ENCODE data around the gene ATG14.
"Not testable (repeated sequence)": the region's sequence is repeated elsewhere in the genome, so short reads cannot be mapped to it uniquely, and the experiment has no call there.

ATG14 gene

GRCh38 chr14:55386037-55386808, 25.4 kb downstream of the ATG14 start:
- DNase-seq (ENCODE audit: low read depth), result no peak

DNA sequence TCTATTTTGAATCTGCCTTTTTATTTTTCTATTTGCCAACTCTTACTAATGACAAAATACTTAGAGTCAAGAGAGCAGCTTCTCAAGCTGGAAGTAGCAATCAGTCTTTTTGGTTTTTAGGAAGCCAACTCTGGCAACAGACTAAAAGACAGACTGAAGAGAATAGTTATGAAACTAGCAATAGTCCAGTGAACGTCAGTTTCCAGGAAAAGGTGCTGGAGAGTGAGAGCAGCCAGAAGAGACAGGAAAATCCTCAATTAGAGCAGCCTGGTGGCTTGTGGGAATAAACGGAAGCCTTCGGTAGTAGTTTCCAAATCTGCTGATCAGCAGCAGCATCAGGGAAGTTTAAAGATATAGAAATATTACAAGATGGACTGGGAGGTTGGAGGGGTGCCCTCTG, 27.1 kb downstream of the ATG14 start:
- DNase-seq (ENCODE audit: low read depth), result no peak

- DNase-seq (ENCODE audit: low read depth), result no peak
Measured at GRCh38 chr14:55383541-55384140, 28.0 kb downstream of the ATG14 start.

GRCh38 chr14:55383056-55383466, 28.6 kb downstream of the ATG14 start:
- DNase-seq (ENCODE audit: low read depth), result not testable (repeated sequence)

DNA sequence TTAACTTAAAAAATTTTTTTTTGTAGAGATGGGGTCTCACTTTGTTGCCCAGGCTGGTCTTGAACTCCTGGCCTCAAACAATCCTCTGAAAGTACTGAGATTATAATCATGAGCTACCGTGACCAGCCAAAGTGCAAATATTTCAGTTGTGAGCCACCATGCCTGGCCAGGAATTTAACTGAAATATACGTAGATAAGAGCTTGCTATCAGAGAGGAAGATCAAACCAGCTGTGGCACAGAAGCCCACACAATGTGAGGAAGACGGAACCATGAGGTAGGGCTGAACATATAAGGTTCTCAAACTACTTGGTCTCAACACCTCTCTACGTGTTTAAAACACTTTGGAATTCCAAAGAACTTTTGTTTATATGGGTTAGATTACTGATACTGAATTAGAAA, 29.1 kb downstream of the ATG14 start:
- no peak for DNase-seq (ENCODE audit: low read depth)

GRCh38 chr14:55381561-55381960, 30.1 kb downstream of the ATG14 start:
- no peak for DNase-seq (ENCODE audit: low read depth)

DNA sequence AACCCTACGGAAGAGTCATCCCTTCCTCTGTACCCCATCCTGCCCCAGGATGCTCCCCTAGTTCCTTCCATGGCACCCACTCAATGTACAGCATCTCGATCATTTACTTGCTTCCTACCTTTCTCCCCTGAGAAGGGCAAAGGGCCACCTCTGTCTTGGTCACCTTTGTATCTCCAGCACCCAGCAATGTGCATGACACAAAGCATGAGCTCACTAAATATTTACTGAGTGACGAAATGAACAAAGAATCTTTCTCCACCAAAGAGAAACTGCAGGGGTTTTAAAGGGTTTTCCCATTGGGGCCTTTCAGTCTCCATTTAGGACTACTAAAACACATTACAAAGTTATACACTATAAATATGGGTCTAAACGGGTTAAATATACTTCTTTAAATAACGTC, 30.6 kb downstream of the ATG14 start:
- DNase-seq (ENCODE audit: low read depth), result no peak

DNA sequence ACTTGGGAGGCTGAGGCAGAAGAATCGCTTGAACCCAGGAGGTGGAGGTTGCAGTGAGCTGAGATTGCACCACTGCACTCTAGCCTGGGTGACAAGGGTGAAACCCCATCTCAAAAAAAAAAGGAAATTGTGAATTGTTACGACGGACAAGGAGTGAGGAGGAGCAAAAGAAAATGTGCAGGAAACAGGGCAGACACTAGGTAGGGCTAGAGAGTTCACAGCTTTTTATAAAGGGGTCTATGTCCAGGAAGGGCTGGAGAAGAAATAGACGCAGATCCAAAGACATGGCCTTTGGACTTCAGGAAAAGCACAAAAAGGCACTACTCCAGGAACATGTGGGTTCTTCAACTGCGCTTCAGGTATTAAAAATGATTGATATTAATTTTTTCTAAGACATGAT, 34.4 kb downstream of the ATG14 start:
- DNase-seq (ENCODE audit: low read depth), result no peak

GRCh38 chr14:55374771-55375170, 36.9 kb downstream of the ATG14 start:
- DNase-seq (ENCODE audit: low read depth), result no peak

DNA sequence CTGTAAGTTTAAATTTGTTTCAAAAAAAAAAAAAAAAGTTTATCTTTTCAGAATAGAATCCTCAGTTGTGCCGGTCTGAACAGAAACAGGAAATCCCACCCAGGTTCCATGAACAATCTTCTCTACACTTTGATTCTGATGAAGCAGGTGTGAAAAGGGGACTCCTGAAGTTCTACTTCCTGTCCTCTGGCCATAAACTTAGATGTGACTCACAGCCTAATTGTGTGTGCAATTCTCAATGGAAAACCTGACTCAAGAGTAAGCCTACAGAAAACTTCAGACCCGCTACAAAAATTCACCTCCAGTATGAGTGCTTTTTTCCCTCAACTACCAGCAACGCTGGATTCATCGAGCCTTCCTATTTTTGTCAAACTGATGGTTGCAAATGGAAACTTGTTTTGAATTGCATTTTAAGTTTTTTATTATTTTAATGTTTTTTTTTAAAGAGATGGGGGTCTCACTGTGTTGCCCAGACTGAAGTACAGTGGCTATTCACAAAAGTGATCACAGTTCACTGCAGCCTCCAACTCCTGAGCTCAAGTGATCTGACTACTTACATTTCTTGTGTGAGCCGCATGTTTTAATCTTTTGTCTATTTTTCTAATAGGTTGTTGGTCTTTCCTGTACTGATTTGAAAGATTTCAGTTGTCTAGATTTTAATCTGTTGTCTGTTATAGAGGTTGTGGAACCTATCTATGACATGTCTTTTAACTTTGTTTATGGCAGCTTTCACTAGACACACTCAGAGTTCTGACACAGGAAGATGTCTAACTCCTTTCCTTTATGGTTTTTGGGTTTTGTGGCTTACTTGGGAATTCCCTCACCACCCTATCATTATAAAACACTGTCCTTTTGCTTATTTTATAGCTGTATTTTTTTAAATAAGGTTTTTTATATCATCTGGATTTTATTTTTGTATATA, 37.6 kb downstream of the ATG14 start:
- DNase-seq (ENCODE audit: low read depth), result peak; percentile 44

DNA sequence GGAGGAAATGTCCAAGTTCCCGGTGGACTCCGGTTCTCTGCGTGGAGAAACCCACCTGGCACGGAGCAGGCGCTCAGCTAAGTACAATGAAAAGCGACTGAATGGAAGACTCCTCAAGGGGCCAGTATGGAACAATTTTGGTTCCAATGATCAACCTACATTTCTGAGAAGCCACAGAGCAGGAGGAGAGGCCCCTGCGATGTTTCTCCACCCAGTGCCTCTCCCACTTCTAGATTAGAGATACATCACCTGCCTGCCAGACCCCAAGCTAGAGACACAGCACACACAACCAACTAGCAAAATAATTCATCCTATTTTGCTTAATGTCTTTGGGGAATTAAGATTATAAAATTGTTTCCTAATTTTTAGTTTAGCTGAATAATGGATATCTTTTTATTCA, 38.8 kb downstream of the ATG14 start:
- DNase-seq (ENCODE audit: low read depth), result no peak

GRCh38 chr14:55372423-55372822, 39.2 kb downstream of the ATG14 start:
- DNase-seq (ENCODE audit: low read depth), result no peak

DNA sequence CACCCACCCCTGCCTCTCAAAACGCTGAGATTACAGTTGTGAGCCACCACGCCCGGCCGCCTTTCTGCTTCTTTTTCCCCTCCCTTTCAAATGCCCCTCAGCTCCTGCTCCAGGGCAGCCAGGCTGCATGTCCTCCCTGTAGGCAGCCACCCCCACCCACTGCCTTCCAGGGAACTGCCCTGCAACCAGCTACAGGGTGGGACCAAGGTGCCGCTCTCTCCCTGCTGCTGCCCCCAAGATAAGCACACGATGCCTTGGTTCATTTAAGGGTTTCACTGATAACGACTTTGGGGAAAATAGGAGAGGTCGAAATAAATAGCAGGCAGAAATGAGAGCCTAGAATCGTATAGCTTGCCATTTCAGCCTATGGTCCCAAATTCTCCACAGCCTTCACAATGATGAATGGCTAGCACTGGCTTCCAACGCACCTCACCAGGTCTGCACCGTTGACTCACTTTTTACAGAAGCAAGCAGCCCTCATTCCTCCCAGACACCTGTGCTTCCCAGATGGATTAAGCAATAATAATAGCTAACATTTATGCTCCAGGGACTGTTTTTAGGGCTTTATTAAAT, 40.7 kb downstream of the ATG14 start:
- no peak for DNase-seq (ENCODE audit: low read depth)

DNA sequence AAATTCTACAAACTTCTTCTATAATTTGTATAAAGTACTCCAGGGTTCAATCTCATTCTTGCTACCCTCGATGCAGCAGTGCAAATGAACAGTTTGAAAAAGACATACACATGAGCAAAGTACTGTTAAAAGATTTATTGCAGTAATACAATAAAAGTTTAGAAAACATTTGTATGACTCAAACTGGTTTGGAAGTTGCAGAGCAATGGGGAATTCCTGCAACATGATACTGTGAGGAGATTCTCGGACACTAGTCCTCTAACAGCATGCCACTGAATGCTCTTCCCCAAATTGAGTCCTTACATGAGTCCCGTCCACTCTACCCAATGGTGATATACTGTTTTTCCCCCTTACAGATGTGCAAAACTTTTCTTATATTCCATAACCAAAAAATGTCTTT, 45.4 kb downstream of the ATG14 start:
- no peak for DNase-seq (ENCODE audit: low read depth)

DNA sequence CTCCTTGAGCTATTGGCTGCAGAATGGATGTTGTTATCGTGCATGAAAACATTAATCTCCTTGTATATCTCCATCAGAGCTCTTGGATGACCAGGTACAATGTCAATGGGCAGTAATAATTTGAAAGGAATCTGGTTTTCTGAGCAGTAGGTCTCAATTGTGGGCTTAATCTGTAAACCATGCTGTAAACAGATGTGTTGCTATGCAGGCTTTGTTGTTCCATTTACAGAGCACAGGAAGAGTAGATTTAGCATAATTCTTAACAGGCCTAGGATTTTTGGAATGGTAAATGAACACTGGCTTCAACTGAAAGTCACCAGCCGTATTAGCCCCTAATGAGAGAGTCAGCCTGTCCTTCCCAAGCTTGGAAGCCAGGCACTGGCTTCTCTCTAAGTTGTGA, 50.4 kb downstream of the ATG14 start:
- DNase-seq (ENCODE audit: low read depth), result no peak

DNA sequence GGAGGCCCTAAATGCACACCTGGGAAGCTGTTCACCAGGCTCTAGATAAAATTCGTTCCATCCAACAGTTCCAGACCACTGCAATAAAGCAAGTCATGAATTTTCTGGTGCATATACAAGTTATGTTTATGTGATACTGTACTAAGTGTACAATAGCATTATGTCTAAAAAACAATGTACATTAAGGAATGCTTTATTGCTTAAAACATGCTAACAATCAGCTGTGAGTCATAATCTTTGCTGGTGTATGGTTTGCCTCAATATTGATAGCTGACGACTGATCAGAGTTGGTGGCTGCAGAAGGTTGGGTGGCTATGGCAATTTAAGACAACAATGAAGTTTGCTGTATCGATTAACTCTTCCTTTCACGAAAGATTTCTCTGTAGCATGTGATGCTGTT, 52.3 kb downstream of the ATG14 start:
- DNase-seq (ENCODE audit: low read depth), result no peak

DNA sequence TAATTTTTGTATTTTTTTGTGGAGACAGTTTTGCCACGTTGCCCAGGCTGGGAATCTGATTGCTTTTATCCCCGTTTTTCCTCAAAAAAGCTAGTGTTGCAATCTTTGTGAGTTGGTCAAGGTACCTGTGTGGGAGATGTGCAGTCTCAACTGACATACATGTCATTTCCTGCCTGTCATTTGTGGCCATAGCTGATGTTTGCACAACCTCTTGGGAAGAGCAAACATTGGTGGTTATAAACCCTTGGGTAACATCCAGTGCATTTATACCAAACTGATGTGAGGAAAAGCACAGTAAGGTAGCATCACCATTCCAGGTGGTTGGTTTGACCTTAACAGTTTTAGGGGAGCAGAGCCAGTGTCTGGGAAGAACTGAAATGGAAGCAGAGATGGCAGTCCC, 54.7 kb downstream of the ATG14 start:
- no peak for DNase-seq (ENCODE audit: low read depth)

DNA sequence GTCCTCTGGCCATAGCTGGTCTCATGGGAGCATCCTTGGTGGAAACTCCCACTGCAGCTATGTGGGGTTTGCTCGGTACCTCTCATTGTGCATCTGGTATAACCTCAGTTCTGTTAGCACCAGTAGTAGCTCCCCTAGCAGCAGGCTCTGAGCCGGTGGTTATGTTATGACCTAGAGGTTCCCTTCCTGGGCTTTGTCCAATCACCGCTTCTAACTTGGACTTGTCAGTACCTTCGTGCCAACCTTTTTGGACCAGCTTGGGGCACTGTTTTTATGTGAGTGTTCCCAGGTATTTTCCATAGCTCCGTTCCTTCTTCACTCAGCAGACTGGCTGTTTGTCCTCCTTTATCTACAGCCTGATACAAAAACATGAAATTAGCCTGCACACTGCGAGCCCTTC, 55.7 kb downstream of the ATG14 start:
- no peak for DNase-seq (ENCODE audit: low read depth)

GRCh38 chr14:55354500-55354899, 57.1 kb downstream of the ATG14 start:
- DNase-seq (ENCODE audit: low read depth), result peak; percentile 47

DNA sequence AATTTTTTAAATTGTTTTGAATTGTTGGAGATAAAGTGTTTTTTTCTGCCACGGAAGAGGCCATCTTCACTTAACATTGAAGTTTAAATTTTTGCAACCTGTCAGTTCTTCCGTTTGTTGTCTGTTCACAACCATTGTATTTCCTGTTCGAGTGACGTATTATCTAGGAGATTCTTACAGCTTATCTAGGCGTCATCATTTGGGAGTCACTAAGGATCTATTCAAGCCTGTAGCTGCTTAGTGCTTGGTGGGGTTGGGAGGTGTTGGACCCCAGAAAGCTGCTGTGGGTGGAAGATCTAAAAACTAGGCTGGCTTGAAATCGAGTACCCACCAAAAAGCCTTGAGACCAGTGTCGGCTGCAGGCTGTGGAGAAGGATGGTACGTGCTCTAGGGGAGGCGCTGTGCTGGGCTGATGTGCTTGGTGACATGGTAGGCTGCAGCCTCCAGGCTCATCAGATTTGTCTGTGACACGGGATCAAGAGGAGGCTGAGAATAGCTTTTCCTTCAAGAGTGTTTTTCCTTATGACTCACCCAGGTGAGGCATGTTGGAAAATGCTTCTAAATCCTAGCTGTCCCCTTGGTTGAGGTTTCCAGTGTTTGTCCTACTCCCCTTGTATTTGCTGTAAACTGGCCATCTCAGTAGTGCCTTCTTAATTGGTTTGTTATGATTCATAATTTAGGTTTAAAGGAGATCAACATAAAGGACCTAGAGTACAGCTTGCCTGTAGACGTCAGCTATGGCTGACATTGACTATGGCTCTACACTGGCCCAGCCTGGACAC, 57.8 kb downstream of the ATG14 start:
- no peak for DNase-seq (ENCODE audit: low read depth)

DNA sequence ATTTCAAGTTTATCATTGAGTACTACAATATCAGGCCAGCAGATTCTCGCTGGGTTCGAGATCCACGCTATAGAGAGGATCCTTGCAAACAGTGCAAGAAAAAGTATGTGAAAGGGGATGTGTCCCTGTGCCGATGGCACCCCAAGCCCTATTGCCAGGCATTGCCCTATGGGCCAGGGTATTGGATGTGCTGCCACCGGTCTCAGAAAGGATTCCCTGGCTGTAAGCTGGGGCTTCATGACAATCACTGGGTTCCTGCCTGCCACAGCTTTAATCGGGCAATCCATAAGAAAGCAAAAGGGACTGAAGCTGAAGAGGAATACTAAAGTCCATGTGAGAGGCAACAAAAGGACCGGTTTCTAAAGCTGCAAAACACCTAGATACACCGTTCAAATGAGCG, 59.4 kb downstream of the ATG14 start:
- no peak for DNase-seq (ENCODE audit: low read depth)

GRCh38 chr14:55351111-55351510, 60.5 kb downstream of the ATG14 start:
- DNase-seq (ENCODE audit: low read depth), result no peak

Data from activated T-cell treated with anti-CD3 and anti-CD28 coated beads for 24 hours (primary cell).